Type B pancreatic cell (in vitro differentiated cells): ENCODE results near the gene SETDB2. TPM values are rescaled to one million over a fixed set of nuclear protein-coding genes. Genes with fewer than 3 reads are reported as not detected.

ENCODE experiments used
- DNase-seq: peaks from one replicate; pipeline ENCODE4 v3.0.0; 2021; ENCODE audit warnings: mixed read lengths; ENCODE audit not compliant: unreplicated experiment; ENCODE audit errors: extremely low spot score
- H3K27ac Mint-ChIP-seq: 2 replicates; pipeline ENCODE4 v1.8.0; 2021; ENCODE audit warnings: mild to moderate bottlenecking, mixed read lengths
- H3K27me3 Mint-ChIP-seq: 2 replicates; pipeline ENCODE4 v1.8.0; 2021; ENCODE audit warnings: mixed read lengths
- H3K36me3 Mint-ChIP-seq: 2 replicates; pipeline ENCODE4 v1.8.0; 2021; ENCODE audit warnings: mixed read lengths
- H3K4me1 Mint-ChIP-seq: one replicate; pipeline ENCODE4 v1.8.0; 2021; ENCODE audit warnings: mixed read lengths; ENCODE audit not compliant: unreplicated experiment
- H3K4me3 Mint-ChIP-seq: 2 replicates; pipeline ENCODE4 v1.8.0; 2021; ENCODE audit warnings: mild to moderate bottlenecking, mixed read lengths
- H3K9me3 Mint-ChIP-seq: 2 replicates; pipeline ENCODE4 v1.8.0; 2021; ENCODE audit warnings: mixed read lengths
- CTCF ChIP-seq: fragments of 200-600 bp; sonication (generic); conservative IDR thresholded peaks from 2 replicates; pipeline ENCODE4 v1.5.0; 2021; ENCODE audit warnings: antibody characterized with exemption, mild to moderate bottlenecking
- total RNA-seq: library from RNA; stranded (reverse); gene quantifications from 2 replicates; pipeline ENCODE4 v1.2.1, GENCODE V29; 2021; ENCODE audit warnings: low replicate concordance

Gene SETDB2
- total RNA-seq, 1 donor from 2014 or later, result 11.8 TPM

GRCh38 chr13:49466292-49466838 is 22.3 kb downstream of the SETDB2 start:
- H3K36me3 Mint-ChIP-seq, result peaks cover 30% of the 10 kb centered on the region
- H3K4me3 Mint-ChIP-seq, result peak overlapping the region; percentile 22
- H3K27me3 Mint-ChIP-seq, result no peaks in the 10 kb centered on the region
- no peaks in the 10 kb centered on the region for H3K9me3 Mint-ChIP-seq
- TF ChIP-seq CTCF, result no peak
- no peaks in the 10 kb centered on the region for H3K4me1 Mint-ChIP-seq
- DNase-seq, result no peak
- no peak overlapping the region for H3K27ac Mint-ChIP-seq

GRCh38 chr13:49472186-49472585 is 28.1 kb downstream of the SETDB2 start:
- H3K4me3 Mint-ChIP-seq, result no peak overlapping the region
- no peaks in the 10 kb centered on the region for H3K9me3 Mint-ChIP-seq
- no peak overlapping the region for H3K27ac Mint-ChIP-seq
- DNase-seq, result no peak
- no peaks in the 10 kb centered on the region for H3K27me3 Mint-ChIP-seq
- no peak for TF ChIP-seq CTCF
- H3K4me1 Mint-ChIP-seq, result no peaks in the 10 kb centered on the region
- H3K36me3 Mint-ChIP-seq, result peaks cover 11% of the 10 kb centered on the region

- no peak for DNase-seq
- Mint-ChIP-seq H3K4me1 (no peaks in the 10 kb centered on the region), H3K36me3 (peaks cover 11% of the 10 kb centered on the region), H3K27ac (no peak overlapping the region), H3K4me3 (no peak overlapping the region), H3K9me3 (no peaks in the 10 kb centered on the region), H3K27me3 (no peaks in the 10 kb centered on the region)
- TF ChIP-seq CTCF, result no peak
These were observed 32.5 kb downstream of the SETDB2 start for GRCh38 chr13:49476529-49476928.

- no peak overlapping the region for H3K4me3 Mint-ChIP-seq
- H3K27me3 Mint-ChIP-seq, result no peaks in the 10 kb centered on the region
- no peak for DNase-seq
- H3K4me1 Mint-ChIP-seq, result no peaks in the 10 kb centered on the region
- no peak overlapping the region for H3K27ac Mint-ChIP-seq
- TF ChIP-seq CTCF, result no peak
- peaks cover 8% of the 10 kb centered on the region for H3K36me3 Mint-ChIP-seq
- no peaks in the 10 kb centered on the region for H3K9me3 Mint-ChIP-seq
These were observed 37.7 kb downstream of the SETDB2 start for GRCh38 chr13:49481788-49482187.

- H3K4me3 Mint-ChIP-seq, result no peak overlapping the region
- no peak for TF ChIP-seq CTCF
- no peaks in the 10 kb centered on the region for H3K4me1 Mint-ChIP-seq
- no peaks in the 10 kb centered on the region for H3K9me3 Mint-ChIP-seq
- peaks cover 11% of the 10 kb centered on the region for H3K36me3 Mint-ChIP-seq
- DNase-seq, result no peak
- H3K27me3 Mint-ChIP-seq, result no peaks in the 10 kb centered on the region
- no peak overlapping the region for H3K27ac Mint-ChIP-seq
These were observed 44.5 kb downstream of the SETDB2 start for GRCh38 chr13:49488563-49488962.

- Mint-ChIP-seq H3K4me3 (peak overlapping the region; percentile 92), H3K27me3 (no peaks in the 10 kb centered on the region), H3K27ac (no peak overlapping the region), H3K9me3 (no peaks in the 10 kb centered on the region), H3K4me1 (no peaks in the 10 kb centered on the region), H3K36me3 (peaks cover 7% of the 10 kb centered on the region)
- no peak for TF ChIP-seq CTCF
- no peak for DNase-seq
These were observed 50.6 kb downstream of the SETDB2 start for GRCh38 chr13:49494645-49495044.
